NCI-H510A (cell line): ENCODE data around the gene ETV3.

Experiments used
- DNase-seq: peaks from one replicate; lab custom pipeline; 2025; lab: John Stamatoyannopoulos, UW

Gene ETV3

GRCh38 chr1:157090771-157091170 lies 47.4 kb downstream of the ETV3 start:
- DNase-seq: no peak

- DNase-seq: peak; percentile 13
Observed at GRCh38 chr1:157090196-157090647, 48.0 kb downstream of the ETV3 start.

GRCh38 chr1:157089789-157090188 lies 48.4 kb downstream of the ETV3 start:
- no peak for DNase-seq

- no peak for DNase-seq
Observed at GRCh38 chr1:157088607-157089006, 49.6 kb downstream of the ETV3 start.

- no peak for DNase-seq
Observed at GRCh38 chr1:157087030-157087429, 51.2 kb downstream of the ETV3 start.

- no peak for DNase-seq
Observed at GRCh38 chr1:157086299-157086698, 51.9 kb downstream of the ETV3 start.

GRCh38 chr1:157085421-157085820 lies 52.8 kb downstream of the ETV3 start:
- no peak for DNase-seq

- DNase-seq: no peak
Observed at GRCh38 chr1:157084720-157085119, 53.5 kb downstream of the ETV3 start.

GRCh38 chr1:157081707-157082106 lies 56.5 kb downstream of the ETV3 start:
- DNase-seq: no peak

GRCh38 chr1:157080714-157081113 lies 57.5 kb downstream of the ETV3 start:
- DNase-seq: no peak

GRCh38 chr1:157077394-157077793 lies 60.8 kb downstream of the ETV3 start:
- no peak for DNase-seq

GRCh38 chr1:157073944-157074685 lies 64.1 kb downstream of the ETV3 start:
- peak; percentile 15 for DNase-seq
